ENCODE data around the gene SRRM5.

- no peak for TF ChIP-seq CTCF (CRISPR knock-in tag; IDR thresholded peaks at IDR 0.05)
- TF ChIP-seq ZBTB7A (CRISPR knock-in tag; IDR thresholded peaks at IDR 0.05) = no peak
- no peak for TF ChIP-seq HOMEZ (CRISPR knock-in tag; IDR thresholded peaks at IDR 0.05; ENCODE audit: low read depth)
- TF ChIP-seq ZNF652 (CRISPR knock-in tag; IDR thresholded peaks at IDR 0.05; ENCODE audit: borderline replicate concordance, low read depth) = no peak
- TF ChIP-seq RNF2 (conservative IDR thresholded peaks at IDR 0.05; ENCODE audit: low read depth) = no peak
Measured at GRCh38 chr19:43622956-43623355, 11.1 kb downstream of the SRRM5 start.

Measured in HepG2 (cell line).